GM12878 (cell line): Measurements from ENCODE around the gene MAST3.

Experiments
- BHLHE40 ChIP-seq, 2 experiments: fragments of 450-650 bp in 1 of 2; IDR thresholded peaks; 2 replicates each; pipeline ENCODE4 v1.6.1; 2011 to 2017; ENCODE audit warnings: low read depth in 2 of 2, borderline replicate concordance in 1 of 2, improper control_type of control experiment in 1 of 2, low read length in 1 of 2, mild to moderate bottlenecking in 1 of 2
- CTCF ChIP-seq, 3 experiments: IDR thresholded peaks in 2 of 3; conservative IDR thresholded peaks in 1 of 3; 2 replicates each; pipeline ENCODE4 v1.5.1; 2011; ENCODE audit warnings: low read depth in 3 of 3, low read length in 3 of 3, mild to moderate bottlenecking in 3 of 3, control low read depth in 2 of 3, moderate library complexity in 2 of 3, inconsistent platforms in 1 of 3, mixed read lengths in 1 of 3; ENCODE audit not compliant: control insufficient read depth in 2 of 3, insufficient read depth in 1 of 3; ENCODE audit errors: extremely low read depth in 1 of 3
- HDAC2 ChIP-seq: fragments of 200-600 bp; sonication (generic); IDR thresholded peaks from 2 replicates; pipeline ENCODE4 v1.6.1; 2017
- IKZF1 ChIP-seq: fragments of 450-650 bp; conservative IDR thresholded peaks from 2 replicates; pipeline ENCODE4 v1.6.1; 2017; ENCODE audit warnings: antibody characterized with exemption, mild to moderate bottlenecking
- JUND ChIP-seq: IDR thresholded peaks from 2 replicates; pipeline ENCODE4 v1.6.1; 2012; ENCODE audit warnings: low read depth, mild to moderate bottlenecking, low read length, improper control_type of control experiment, moderate library complexity
- MXI1 ChIP-seq: fragments of 150-350 bp; IDR thresholded peaks from 2 replicates; pipeline ENCODE4 v1.6.1; 2011; ENCODE audit warnings: low read depth, mild to moderate bottlenecking, inconsistent platforms, low read length, improper control_type of control experiment
- PBX3 ChIP-seq: IDR thresholded peaks from 2 replicates; pipeline ENCODE4 v1.6.1; 2011; ENCODE audit warnings: mild to moderate bottlenecking, low read depth, low read length, moderate library complexity; ENCODE audit not compliant: insufficient replicate concordance
- RAD21 ChIP-seq: IDR thresholded peaks from 2 replicates; pipeline ENCODE4 v1.6.1; 2011; ENCODE audit warnings: mild to moderate bottlenecking, low read depth, low read length, moderate library complexity; ENCODE audit not compliant: insufficient read depth
- SMC3 ChIP-seq: IDR thresholded peaks from 2 replicates; pipeline ENCODE4 v1.6.1; 2011; ENCODE audit warnings: low read length, improper control_type of control experiment, borderline replicate concordance
- SP1 ChIP-seq: IDR thresholded peaks from one replicate; pipeline ENCODE4 v1.6.1; 2011; ENCODE audit warnings: low read depth, low read length
- TAF1 ChIP-seq: IDR thresholded peaks from 2 replicates; pipeline ENCODE4 v1.6.1; 2011; ENCODE audit warnings: mild to moderate bottlenecking, low read depth, low read length, borderline replicate concordance
- USF1 ChIP-seq: IDR thresholded peaks from 2 replicates; pipeline ENCODE4 v1.6.1; 2011; ENCODE audit warnings: borderline replicate concordance, low read depth, mild to moderate bottlenecking, moderate library complexity, mixed read lengths, low read length; ENCODE audit not compliant: insufficient read depth; ENCODE audit errors: extremely low read length
- WRNIP1 ChIP-seq: IDR thresholded peaks from 2 replicates; pipeline ENCODE4 v1.6.1; 2011; ENCODE audit warnings: low read depth, low read length, improper control_type of control experiment, borderline replicate concordance
- TF ChIP-seq, protein P1 (sequence below): fragments of 450-650 bp; IDR thresholded peaks from 2 replicates; pipeline ENCODE4 v1.6.1; 2016; ENCODE audit warnings: mild to moderate bottlenecking

DNA sequence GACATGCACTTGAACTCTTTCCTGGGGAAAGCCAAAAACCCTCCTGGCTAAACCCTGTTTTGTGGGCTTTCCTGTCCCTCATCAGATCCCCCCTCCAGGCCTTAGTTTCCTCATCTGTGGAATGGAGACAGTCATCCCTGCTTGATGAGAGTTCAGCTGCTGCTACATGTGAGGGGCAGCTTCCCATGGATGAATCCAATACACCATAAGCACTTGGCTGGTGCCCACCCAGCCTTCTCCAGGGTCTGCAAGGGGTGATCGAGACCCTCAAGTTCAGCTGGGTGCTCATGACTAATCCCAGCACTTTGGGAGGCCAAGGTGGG is 32.4 kb upstream of the MAST3 start:
- TF ChIP-seq CTCF (IDR thresholded peaks at IDR 0.05 in 2 of 3, conservative IDR thresholded peaks at IDR 0.05 in 1 of 3; ENCODE audit: control insufficient read depth in 2 of 3, extremely low read depth in 1 of 3, insufficient read depth in 1 of 3, low read depth in 3 of 3, low read length in 3 of 3) (no peak), SP1 (no peak), WRNIP1 (no peak), MXI1 (no peak), TAF1 (no peak), BHLHE40 (IDR thresholded peaks at IDR 0.05; ENCODE audit: borderline replicate concordance in 1 of 2, low read depth in 2 of 2, low read length in 1 of 2) (no peak), JUND (no peak), HDAC2 (no peak), RAD21 (no peak), PBX3 (no peak), SMC3 (no peak), IKZF1 (no peak), USF1 (no peak)
- TF ChIP-seq, protein P1, sequence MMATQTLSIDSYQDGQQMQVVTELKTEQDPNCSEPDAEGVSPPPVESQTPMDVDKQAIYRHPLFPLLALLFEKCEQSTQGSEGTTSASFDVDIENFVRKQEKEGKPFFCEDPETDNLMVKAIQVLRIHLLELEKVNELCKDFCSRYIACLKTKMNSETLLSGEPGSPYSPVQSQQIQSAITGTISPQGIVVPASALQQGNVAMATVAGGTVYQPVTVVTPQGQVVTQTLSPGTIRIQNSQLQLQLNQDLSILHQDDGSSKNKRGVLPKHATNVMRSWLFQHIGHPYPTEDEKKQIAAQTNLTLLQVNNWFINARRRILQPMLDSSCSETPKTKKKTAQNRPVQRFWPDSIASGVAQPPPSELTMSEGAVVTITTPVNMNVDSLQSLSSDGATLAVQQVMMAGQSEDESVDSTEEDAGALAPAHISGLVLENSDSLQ: no peak
